Measurements from ENCODE around the gene LSM10. TPM values are rescaled to one million over a fixed set of nuclear protein-coding genes. Genes with fewer than 3 reads are reported as not detected.

The LSM10 gene
- total and polyA plus RNA-seq, 2 experiments from 2014 or later, result 27.5 to 98.9 TPM

- TF ChIP-seq ZNF462 (CRISPR knock-in tag; IDR thresholded peaks at IDR 0.05) (no peak), ETS1 (IDR thresholded peaks at IDR 0.05) (no peak), EZH2phosphoT487 (IDR thresholded peaks at IDR 0.05; ENCODE audit: unreplicated experiment) (no peak), NANOG (IDR thresholded peaks at IDR 0.05; ENCODE audit: borderline replicate concordance) (no peak), POLR2AphosphoS5 (IDR thresholded peaks at IDR 0.05; ENCODE audit: low read depth) (no peak), CREB1 (CRISPR knock-in tag; IDR thresholded peaks at IDR 0.05; ENCODE audit: low read depth) (no peak)
These were observed 32.3 kb downstream of the LSM10 start (continued) for GRCh38 chr1:36365381-36365780.

GRCh38 chr1:36359911-36360550, 37.7 kb downstream of the LSM10 start:
- no peak overlapping the region for H2AFZ ChIP-seq
- no peaks in the 10 kb centered on the region for H3K9me2 ChIP-seq (ENCODE audit: insufficient read depth)
- no peaks in the 10 kb centered on the region; the same call in 2 of the 3 replicates for H3K4me1 Mint-ChIP-seq
- no peaks in the 10 kb centered on the region; the same call in 1 of the 2 replicates for H4K20me1 ChIP-seq (replicated peaks; ENCODE audit: insufficient read depth)
- H3K36me3 ChIP-seq (ENCODE audit: insufficient read depth), result no peaks in the 10 kb centered on the region; the same call in 1 of the 2 replicates
- peaks cover 18% of the 10 kb centered on the region for H3K79me2 ChIP-seq (replicated peaks; ENCODE audit: insufficient read depth)
- no peak overlapping the region for H3K4me3 Mint-ChIP-seq
- DNase-seq (ENCODE audit: low spot score) (no peak), ATAC-seq (no peak)
- no peaks in the 10 kb centered on the region for H3K4me1 ChIP-seq (ENCODE audit: insufficient read depth)
- H3K27ac Mint-ChIP-seq, result 0 out of 2 replicates have a peak overlapping the region, but pooled peaks have one; percentile 37
- no peaks in the 10 kb centered on the region for H3K9me3 Mint-ChIP-seq
- H3K27me3 Mint-ChIP-seq (ENCODE audit: insufficient read depth, low read depth, poor library complexity), result peaks cover 5% of the 10 kb centered on the region
- H3K4me3 ChIP-seq, result no peak overlapping the region
- H3K27me3 ChIP-seq (ENCODE audit: insufficient read depth), result no peaks in the 10 kb centered on the region
- H3K36me3 Mint-ChIP-seq (ENCODE audit: low read depth), result peaks cover 40% of the 10 kb centered on the region
- H3F3A ChIP-seq (replicated peaks; ENCODE audit: low read depth), result no peaks in the 10 kb centered on the region
- H3K4me2 ChIP-seq, result no peak overlapping the region
- no peak overlapping the region for H3K27ac ChIP-seq (ENCODE audit: low read depth)
- TF ChIP-seq CREB1 (CRISPR knock-in tag; IDR thresholded peaks at IDR 0.05; ENCODE audit: low read depth) (no peak), CTCF (conservative IDR thresholded peaks at IDR 0.05; ENCODE audit: low read depth in 2 of 2) (no peak), REST (IDR thresholded peaks at IDR 0.05; ENCODE audit: unreplicated experiment) (no peak), NANOG (IDR thresholded peaks at IDR 0.05; ENCODE audit: borderline replicate concordance) (no peak), STAT1 (IDR thresholded peaks at IDR 0.05; ENCODE audit: unreplicated experiment) (no peak)

Data from GM23338 (cell line).